SK-N-DZ (cell line): ENCODE measurements around the gene FEM1B.
A peak's percentile ranks its signal among the peaks of the same experiment; 100 is the strongest.

Experiments used
- DNase-seq: peaks from one replicate; pipeline ENCODE4 v3.0.0-alpha.2; 2015; ENCODE audit warnings: low spot score

FEM1B gene

DNA sequence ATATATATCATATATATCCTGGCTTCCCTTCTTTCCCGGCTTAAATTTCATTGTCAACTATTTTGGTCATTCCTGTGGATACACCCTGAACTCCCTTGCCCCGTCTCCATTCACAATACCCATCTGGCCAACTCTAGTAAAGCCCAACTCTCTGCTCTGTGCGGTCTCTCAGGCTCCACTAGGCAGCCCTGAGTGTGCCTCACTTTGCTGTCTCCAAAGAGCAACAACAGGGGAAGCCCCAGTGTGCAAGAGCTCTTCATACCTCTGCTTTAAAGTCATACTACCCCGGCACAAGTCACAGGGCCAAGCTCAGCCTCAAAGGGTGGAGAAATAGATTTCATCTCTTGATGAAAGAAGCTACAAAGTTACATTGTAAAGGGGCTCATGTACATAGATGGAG is 18.9 kb upstream of the FEM1B start:
- no peak for DNase-seq

DNA sequence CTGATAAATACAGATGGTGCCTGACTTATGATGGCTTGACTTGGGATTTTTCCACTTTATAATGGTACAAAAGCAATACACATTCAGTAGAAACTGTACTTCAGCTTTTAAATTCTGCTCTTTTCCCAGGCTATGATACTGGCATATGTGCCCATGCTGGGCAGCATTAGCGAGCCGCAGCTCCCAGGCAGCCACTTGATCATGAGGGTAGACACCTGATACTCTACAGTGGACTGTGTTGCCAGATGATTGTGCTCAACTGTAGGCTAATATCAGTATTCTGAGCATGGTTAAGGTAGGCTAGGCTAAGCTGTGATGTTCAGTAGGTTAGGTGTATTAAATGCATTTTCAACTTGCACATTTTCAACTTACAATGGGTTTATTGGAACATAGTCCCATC is 17.7 kb upstream of the FEM1B start:
- no peak for DNase-seq

DNA sequence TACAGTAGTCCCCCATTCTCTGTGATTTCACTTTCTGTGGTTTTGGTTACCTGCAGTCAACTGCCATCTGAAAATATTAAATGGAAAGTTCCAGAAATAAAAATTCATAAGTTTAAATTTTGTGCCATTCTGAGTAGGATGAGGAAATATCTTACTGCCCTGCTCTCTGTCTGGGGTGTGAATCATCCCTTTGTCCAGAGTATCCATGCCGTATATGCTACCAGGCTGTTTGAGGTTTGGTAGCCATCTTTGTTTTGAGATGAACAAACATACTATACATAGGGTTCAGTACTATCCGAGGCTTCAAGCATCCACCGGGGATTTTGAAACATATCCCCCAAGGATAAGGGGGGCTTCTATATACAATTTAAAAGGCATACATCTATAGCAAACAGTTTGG is 16.3 kb upstream of the FEM1B start:
- DNase-seq: no peak

DNA sequence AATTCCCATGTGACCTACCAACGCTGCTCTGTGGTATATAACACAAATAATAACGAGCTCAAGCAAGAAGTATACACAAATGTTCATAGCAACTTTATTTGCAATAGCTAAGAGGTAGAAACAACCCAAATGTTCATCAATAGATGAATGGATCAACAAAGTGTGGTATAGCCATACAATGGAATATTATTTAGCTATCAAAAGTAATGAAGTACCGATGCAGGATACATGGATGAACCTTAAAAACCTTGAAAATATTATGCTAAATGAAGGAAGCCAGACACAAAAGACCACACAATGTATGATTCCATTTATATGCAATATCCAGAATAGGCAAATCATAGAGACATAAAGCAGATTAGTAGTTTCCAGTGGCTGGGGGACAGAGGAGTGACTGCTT is 15.6 kb upstream of the FEM1B start:
- no peak for DNase-seq

DNA sequence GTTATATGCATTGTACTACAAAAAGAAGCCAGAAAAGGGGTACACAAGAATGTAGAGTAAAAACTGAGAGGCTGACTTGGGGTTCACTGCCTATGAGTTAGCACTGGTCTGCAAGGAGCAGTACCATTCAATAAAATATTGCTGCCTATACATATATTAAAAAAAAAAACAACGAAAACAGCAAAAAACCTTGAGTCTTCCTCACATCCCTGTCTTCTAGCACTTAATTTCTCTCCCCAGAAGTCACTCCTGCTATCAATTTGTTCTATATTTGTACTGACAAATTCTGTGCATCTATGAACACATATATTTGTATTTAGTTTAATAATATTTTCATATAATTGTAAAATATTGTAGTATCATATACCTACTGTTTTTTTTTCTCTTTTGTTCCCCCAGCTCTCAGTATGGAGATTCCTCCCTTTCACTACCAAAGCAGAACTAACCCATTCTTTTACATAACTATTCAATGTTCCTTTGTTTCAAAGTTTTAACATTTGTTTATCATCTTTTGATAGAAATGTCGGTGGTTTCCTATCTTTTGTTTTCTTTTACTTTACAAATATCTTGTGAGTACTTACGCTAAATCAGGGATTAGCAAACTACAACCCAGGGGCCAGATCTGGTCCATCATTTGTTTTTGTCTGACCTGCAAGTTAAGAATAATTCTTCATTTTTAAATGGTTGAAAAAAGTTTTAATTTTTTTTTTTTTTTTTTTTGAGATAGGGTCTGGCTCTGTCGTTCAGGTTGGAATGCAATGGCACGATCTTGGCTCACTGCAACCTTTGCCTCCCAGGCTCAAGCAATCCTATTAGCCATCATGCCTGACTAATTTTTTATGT is 14.8 kb upstream of the FEM1B start:
- DNase-seq: no peak

DNA sequence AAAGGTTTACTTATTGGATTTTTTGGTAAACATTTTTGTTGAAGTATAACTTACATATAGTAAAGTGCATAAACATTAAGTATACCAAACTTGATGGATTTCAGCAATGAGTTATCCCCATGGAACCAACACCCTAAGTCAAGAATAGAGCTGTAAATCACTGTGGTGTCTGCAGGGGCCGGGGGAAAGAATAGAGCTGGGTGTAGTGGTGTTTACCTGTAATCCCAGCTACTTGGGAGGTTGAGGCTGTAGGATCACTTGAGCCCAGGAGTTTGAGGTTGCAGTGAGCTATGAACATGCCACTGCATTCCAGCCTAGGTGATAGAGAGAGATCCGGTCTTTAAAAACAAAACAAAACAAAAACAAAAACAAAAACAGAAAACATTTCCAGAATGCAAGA is 13.3 kb upstream of the FEM1B start:
- no peak for DNase-seq

DNA sequence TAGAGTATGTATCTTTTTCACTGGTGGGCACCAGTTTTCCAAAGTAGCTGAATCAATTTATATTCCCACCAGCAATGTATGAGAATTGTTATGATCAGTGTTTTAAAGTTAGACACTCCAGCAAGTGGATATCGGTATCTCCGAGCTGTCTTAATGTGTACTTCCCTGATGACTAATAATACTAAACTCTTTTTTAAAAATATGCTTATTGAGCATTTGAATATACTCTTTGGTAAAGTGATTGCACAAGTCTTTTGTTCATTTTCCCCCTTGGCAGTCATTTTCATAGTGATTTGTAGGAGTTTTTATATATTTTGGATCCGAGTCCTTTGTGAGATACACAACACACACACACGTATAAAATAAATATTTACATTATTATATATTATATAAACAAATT is 12.5 kb upstream of the FEM1B start:
- DNase-seq: no peak

DNA sequence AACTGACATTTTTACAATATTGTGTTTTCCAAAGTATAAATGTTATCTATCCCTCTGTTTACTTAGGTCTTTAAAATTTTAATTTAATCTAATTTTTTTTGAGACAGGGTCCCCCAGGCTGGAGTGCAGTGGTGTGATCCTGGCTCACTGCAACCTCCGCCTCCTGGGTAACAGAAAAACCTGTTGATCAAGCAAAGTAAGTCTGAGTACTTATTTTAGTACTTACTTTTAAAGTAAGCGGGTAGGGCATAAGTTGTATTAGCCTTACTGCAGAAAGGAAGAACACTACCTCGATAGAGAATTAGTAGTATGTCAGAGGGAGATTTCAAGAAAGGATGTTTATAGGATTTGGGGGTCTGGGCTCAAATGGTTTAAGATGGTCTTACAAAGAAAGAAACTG is 11.9 kb upstream of the FEM1B start:
- no peak for DNase-seq

DNA sequence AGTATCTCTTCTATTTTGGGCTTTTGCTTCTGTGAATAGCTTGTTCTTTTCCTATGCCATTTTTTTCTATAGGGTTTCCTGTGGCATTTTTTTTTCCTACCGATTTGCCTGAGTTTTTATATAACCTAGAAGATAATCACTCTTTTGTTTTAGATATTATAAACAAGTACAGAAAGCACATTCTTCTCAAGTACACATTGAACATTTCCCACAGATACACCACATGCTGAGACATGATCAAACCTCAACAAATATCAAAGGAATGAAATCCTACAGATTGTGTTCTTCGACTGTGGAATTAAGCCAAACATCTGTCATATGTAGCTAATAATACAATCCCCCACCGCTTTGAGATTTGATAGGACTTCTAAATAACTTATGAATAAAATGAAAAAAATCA is 9.1 kb upstream of the FEM1B start:
- DNase-seq: no peak

DNA sequence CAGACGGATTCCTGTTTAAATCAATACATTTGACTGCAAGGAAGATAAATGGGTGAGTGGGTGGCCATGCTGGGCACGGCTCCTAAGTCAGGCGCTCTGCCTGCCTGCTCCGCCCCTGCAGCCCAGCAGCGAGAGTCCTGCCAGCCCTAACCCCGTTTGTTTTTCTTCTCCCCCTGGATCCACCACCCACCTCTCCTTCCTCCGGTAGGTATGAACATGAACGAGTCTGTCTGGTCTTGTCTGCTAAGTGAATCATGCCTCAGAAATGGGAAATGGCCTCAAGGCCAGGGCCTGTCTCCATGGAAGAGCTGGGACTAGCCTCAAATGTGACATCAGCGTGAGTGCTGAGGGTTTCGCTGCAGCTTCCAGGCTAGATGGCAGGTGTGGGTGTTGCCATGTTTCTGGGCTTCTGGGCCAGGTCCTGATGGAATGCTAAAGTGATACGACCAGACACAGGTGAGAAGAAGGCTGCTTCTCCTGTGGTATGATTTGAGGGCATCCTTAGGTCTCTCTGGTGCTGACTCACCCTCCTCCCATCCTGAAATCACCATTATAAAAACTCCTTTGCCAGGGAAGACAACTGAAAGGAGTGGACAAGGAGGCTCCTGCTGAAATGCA is 5.6 kb upstream of the FEM1B start:
- peak; percentile 35 for DNase-seq

DNA sequence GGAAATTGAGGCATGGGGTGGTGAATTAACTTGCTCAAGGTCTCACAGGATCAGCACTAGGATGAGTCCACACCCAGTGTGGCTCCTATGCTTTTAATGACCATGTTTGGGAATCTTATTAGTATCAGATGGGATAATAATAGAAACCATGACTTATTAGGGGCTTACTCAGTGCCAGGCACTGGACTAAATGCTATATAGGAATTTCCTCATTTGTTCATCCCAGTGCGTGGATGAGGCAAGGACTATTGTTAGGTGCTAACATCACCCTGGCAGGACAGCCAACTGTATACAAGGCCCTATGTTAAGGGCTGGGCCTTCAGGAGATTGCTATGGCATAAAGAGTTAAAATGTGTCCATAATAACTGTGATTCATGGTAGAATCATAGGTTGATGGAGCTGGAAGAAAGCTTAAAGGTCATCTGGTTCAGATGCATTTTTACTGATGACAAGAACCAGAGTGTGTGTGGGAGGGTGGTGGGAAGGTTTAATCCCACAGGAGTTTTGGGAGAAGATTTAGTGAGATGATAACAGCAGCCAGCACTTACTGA is 4.7 kb upstream of the FEM1B start:
- DNase-seq: no peak

DNA sequence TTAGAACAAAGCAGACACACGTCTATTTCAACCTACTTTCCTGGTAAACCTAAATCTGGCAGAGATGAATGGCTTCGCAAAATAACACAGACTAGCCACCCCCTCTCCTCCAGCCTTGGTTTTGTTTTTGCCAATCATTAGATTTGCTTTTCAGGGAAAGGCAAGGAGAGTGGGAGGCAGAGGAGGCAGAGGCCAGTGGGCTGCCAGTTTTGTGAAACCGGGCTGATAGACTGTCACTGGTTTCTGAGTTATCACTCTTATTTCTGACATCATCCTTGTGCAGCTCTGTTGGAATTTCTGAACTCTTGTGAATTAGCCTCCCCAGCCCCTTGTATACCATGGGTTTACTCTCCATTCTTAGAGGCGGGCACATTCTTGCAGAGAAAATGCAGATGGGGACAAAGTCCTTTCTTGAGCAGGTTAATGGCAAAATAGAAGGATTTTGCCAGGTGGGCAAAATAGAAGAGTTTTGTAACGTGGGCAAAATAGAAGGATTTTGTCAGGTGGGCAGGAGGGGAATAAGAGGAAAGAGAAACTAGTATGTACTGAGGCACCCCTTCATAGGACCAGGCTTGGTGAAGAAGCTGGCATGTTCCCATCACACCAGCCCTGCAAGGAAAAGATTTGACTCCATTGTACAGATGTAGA is 3.2 kb upstream of the FEM1B start:
- no peak for DNase-seq

DNA sequence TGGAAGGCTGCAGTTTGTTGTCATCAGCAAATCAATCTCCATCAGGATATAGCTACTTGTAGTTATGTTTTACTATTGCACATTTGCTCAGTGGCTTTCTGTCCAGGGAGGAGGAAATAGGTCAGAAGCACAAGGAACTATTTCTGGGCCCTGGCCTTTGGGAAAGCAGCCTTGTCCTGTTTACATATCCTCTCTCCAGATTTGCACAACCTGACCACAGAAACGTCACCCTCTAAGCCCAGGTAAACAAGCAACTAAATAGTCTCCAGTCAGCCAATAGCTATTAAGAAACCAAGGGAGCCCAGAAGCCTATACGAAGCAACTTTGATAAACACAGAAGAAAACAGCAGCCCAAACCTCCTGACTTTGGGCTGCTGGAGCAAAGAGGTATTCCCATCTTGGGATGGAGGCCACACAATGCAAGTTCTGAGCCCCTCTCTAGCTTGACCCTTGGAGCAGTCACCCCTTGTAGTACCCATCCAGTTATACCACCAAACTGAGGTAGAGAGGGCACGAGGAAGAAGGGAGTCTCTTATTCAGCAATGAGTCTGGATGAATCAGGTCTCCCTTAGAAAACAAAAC is 2.3 kb upstream of the FEM1B start:
- no peak for DNase-seq

DNA sequence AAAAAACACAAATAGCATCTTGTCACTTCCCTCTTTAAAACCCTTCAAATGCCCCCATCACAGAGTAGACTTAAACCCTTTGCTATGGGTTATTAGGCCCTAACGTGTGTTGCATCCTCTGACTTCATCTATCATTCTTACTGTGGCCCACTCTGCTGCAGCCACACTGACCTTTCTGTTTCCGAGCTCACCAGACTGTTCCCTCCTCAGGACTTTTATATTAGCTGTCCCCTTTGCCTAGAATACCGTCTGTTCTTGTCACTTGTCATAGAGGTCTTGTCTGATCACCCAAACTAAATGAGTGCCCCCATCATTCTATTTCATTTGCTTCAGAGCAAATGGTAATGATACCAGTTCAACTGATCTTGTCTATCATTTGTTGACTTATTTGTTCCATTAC is 877 bp upstream of the FEM1B start:
- DNase-seq: peak; percentile 19

DNA sequence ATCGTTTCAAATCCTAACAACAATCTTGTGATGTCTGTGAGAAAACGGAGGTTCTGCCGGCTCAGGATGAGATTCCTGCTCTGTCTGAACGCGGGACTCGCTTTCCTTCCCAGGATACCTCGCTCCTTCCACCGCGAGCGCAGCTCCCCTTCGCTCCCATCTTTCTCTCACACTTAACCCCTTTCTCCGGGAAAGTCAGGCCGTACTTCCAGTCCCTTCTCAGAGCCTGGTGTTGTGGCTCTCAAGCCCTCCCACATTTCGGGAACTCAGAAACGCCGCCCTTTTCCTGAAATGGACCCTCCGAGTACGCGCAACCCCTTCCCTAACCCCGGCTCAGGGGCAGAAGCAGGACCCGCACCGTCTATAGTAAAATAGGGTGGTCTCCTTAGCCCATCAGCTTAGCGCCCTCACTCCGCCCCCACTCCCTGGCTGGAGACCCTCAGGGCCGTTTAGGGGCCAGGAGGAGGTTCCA is 378 bp upstream of the FEM1B start:
- peak; percentile 85 for DNase-seq

DNA sequence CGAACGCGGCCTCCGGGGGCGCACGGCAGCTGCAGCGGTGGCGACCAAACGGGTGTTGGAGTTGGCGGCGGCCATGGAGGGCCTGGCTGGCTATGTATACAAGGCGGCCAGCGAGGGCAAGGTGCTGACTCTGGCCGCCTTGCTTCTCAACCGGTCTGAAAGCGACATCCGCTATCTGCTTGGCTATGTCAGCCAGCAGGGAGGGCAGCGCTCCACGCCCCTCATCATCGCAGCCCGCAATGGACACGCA is 725 bp downstream of the FEM1B start:
- no peak for DNase-seq

DNA sequence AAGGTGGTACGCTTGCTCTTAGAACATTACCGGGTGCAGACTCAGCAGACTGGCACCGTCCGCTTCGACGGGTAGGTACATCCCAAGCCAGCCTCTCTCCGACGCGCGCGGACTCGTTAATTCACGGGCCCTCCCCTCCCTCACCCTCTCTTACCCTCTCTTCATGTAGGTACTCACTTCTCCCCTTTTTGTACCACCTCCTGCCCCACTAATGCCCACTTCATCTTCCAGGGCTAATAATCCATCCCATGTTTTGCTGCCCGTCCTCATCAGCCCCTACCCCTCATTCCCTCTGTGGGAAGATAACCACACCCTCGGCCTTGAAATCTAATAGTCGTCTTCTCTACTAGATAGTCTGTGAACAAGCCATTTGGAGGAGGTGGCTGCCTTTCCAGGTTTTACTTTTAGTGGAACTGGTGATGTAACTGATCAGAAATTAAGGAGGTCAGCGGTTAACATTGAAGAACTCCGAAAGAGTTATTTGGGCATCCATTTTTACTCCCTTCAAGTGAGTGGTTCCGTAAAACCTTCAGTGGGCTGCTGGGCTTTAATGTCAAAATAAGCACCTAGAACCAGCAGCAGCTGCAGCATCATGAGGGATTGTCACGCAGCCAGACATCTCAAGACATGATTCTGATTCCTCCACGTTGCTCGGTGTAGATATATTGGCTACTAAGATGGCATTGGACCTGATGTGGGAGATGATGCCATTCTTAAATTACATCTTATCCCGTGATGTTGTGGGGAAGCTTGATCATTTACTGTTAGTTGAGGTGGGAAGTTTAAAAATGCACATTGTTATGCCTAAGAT is 1.3 kb downstream of the FEM1B start:
- peak; percentile 61 for DNase-seq

DNA sequence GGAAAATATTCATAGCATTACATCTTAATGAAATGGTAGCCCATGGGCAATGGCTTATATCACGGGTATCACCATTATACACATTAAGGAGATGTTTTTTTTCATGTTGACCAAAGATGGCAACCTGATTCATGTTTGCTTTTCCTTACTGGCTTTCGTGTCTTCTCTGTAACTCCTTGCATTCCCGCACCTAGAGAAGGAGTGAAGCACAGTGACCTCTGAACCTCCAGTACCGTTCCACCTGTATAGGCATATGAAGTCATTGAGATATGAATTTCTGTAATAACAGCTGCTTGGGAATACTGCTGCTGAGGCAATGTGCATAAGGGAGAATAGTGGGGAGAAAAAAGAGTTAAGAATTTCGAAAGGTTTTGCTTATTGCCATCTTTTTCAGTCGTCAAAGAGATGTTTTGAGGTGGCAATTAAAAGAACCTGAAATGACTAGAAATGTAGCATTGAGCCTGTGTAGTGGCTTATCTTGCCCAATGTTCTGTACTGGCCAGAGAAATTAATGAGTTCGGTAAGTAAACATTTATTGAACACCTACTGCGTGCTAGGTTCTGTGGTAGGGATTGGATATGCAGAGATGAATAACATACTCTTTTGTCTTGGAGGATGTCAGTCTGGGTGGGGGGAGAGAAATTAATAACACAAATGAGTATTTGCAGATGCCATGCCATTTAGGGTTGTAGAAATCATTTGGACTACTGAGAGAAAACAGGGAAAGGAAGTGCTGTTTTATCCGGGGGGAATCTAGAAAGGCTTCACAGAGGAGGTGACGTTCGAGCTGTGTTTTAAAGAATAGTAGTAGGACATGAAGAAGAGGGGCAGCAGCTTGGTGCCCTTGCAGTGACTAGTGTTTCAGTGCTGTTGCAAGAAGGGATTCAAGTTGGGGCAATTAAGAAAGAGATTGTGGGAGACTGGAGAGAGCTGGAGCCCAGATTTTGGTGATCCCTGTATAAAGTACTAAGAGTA is 2.5 kb downstream of the FEM1B start:
- DNase-seq: no peak

DNA sequence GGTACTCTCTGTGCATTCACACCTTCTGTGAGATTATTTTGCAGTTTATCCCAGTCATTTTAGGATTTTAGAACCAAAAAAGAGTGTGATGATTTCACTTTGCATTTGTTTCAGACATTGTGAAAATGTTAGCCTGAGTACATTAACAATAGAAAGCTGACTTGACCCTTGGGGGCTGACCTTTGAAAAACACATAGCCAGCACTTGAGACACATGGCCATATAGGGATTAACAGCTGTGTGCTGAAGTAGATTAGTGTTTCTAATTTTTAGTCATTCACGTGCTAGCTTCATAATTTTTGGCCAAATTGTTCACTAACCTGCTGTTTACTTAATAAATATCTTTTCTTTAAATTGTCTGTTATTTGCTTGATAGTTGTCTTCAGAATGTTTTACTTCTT is 3.5 kb downstream of the FEM1B start:
- DNase-seq: no peak

DNA sequence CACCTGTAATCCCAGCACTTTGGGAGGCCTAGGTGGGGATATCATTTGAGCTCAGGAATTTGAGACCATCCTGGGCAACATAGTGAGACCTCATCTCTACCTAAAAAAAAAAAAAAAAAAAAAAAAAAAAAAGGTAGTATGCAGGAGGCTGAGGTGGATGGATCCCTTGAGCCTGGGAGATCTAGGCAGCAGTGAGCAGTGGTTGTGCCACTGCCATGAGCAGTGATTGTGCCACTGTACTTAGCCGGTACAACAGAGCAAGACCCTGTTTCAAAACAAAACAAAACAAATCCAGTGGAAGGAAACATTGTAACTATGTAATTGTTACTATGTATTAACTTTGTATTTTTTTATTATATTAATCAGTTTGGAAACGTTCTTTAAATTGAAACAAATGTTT is 5.9 kb downstream of the FEM1B start:
- no peak for DNase-seq
